ENCODE data around the gene PRKG2. TPM values are rescaled to one million over a fixed set of nuclear protein-coding genes. Genes with fewer than 3 reads are reported as not detected.

PRKG2 gene
- total and polyA plus RNA-seq, 2 of the 13 experiments (the other 11 are each of a cell fraction or from before 2014, with no cell fraction given) = 0.04 TPM

DNA sequence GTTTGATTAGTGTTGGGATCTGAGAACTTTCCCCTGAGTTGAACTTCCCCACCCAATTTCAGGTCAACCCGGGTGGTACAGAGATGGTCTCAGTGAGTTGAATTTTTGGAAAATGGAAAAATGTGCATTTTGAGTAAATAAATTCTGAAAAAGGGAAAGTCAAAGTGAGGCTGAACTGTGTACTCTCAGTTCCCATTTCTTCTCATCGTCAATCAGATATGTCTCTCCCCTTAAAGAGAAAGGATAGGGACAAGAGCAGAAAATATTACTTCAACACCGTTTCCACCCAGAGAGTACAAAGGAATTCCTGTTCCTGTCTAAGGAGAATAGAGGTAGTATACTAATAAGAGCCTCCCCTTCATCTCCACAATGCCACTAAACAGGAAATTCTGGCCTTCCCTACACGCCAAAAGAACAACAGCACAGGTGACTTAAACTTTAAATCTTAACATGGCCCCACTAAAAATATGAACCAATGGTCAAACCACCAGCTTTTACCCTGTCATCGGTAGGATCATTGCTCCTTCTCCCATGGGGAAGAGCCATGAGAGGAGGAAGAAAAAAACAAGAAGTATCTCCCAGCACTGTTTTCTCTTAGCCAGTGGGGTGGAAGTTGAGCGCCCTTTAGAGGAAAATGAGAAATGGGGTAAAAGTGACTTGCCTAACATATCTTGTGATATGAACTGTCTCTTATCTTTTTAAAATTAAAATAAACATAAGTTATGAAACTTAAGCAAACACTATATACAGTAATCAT, 154.3 kb downstream of the PRKG2 start (continued):
- TF ChIP-seq MIER2 (CRISPR knock-in tag; IDR thresholded peaks at IDR 0.05) = no peak
- TF ChIP-seq, protein P1, sequence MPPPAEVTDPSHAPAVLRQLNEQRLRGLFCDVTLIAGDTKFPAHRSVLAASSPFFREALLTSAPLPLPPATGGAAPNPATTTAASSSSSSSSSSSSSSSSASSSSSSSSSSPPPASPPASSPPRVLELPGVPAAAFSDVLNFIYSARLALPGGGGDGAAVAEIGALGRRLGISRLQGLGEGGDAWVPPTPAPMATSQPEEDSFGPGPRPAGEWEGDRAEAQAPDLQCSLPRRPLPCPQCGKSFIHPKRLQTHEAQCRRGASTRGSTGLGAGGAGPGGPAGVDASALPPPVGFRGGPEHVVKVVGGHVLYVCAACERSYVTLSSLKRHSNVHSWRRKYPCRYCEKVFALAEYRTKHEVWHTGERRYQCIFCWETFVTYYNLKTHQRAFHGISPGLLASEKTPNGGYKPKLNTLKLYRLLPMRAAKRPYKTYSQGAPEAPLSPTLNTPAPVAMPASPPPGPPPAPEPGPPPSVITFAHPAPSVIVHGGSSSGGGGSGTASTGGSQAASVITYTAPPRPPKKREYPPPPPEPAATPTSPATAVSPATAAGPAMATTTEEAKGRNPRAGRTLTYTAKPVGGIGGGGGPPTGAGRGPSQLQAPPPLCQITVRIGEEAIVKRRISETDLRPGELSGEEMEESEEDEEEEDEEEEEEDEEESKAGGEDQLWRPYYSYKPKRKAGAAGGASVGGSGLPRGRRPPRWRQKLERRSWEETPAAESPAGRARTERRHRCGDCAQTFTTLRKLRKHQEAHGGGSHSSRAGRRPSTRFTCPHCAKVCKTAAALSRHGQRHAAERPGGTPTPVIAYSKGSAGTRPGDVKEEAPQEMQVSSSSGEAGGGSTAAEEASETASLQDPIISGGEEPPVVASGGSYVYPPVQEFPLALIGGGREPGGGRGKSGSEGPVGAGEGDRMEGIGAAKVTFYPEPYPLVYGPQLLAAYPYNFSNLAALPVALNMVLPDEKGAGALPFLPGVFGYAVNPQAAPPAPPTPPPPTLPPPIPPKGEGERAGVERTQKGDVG (CRISPR knock-in tag; IDR thresholded peaks at IDR 0.05; ENCODE audit: borderline replicate concordance) = no peak

DNA sequence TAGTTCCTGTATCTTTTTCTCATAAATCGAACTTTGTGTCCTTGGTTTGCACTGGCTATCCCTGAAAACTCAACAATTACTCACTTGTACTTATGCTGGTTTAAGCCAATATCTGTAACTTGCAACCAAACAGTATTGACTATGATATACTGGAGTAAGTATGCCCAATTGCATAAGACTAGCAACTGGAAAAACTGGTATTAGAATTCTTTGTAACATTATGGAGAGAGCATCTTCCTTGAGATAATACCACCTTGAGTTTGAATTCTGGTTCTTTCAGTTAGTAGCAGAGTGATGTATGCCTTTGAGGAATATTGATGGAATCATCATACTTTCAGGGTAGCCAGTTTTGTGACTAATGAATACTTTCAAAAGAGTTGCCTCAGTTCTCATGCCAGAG, 156.4 kb downstream of the PRKG2 start:
- WGBS (ENCODE audit: low lambda C conversion rate) = 0% methylated on average over 1 of the region's 1 CpG
- Histone ChIP-seq H2AFZ (ENCODE audit: low read length) (no peak overlapping the region), H3K36me3 (replicated peaks in 1 of 2; ENCODE audit: control insufficient read depth in 1 of 2, insufficient read depth in 2 of 2, low read length in 2 of 2) (no peaks in the 10 kb centered on the region), H3K4me2 (ENCODE audit: low read depth, low read length) (no peak overlapping the region), H3K27ac (ENCODE audit: extremely low read length, insufficient read depth, low read length) (no peak overlapping the region), H3K4me3 (replicated peaks in 1 of 3; ENCODE audit: insufficient read depth in 1 of 3, low read depth in 2 of 3, low read length in 3 of 3) (no peak overlapping the region), H3K9ac (ENCODE audit: insufficient read depth, low read depth, low read length) (no peak overlapping the region), H3K27me3 (ENCODE audit: control insufficient read depth in 1 of 2, insufficient read depth in 2 of 2, low read length in 2 of 2) (no peaks in the 10 kb centered on the region), H3K79me2 (ENCODE audit: insufficient read depth, low read length) (no peaks in the 10 kb centered on the region), H3K9me3 (ENCODE audit: low read length) (no peaks in the 10 kb centered on the region), H4K20me1 (ENCODE audit: insufficient read depth, low read length) (no peaks in the 10 kb centered on the region), H3K4me1 (ENCODE audit: insufficient read depth, low read length) (peaks cover 7% of the 10 kb centered on the region; the same call in 1 of the 2 replicates)
- ChIA-PET POLR2A (no interaction called here), CTCF (ENCODE audit: low intra/inter-chr PET ratio, low total read pairs) (no interaction called here)
- TF ChIP-seq ZNF749 (CRISPR knock-in tag; IDR thresholded peaks at IDR 0.05; ENCODE audit: borderline replicate concordance) = no peak
- TF ChIP-seq IKZF1 (IDR thresholded peaks at IDR 0.05) = no peak
- no peak for TF ChIP-seq AKNA (CRISPR knock-in tag; IDR thresholded peaks at IDR 0.05; ENCODE audit: borderline replicate concordance)
- no peak for TF ChIP-seq U2AF1 (optimal IDR thresholded peaks at IDR 0.05; ENCODE audit: low read depth, low read length)
- TF ChIP-seq MYC (CRISPR knock-in tag; IDR thresholded peaks at IDR 0.05; ENCODE audit: borderline replicate concordance) = no peak
- TF ChIP-seq ZEB1 (IDR thresholded peaks at IDR 0.05; ENCODE audit: insufficient replicate concordance, low read depth) = no peak
- intact Hi-C loops (cut with micrococcal nuclease; ENCODE audit: unreplicated experiment) (no loop called here), in situ Hi-C loops (cut with HindIII; ENCODE audit: extremely low pct_ligation_motif_present, low pct_unique_long_range_greater_than_20kb) (no loop called here)
- DNase-seq (ENCODE audit: low spot score) (no peak), FAIRE-seq (no peak), ATAC-seq (no peak)
- no TSS peak for BruUV-seq (replicated peaks)
